HG02943 (cell line): ENCODE measurements around the gene CIRBP.
"Not testable (repeated sequence)": the region's sequence is repeated elsewhere in the genome, so short reads cannot be mapped to it uniquely, and the experiment has no call there.

Experiments
- ATAC-seq: cut with Tn5 transposase; IDR thresholded peaks from one replicate; pipeline ENCODE4 v1.9.1; 2021; ENCODE audit warnings: mild to moderate bottlenecking, low read depth, moderate library complexity; ENCODE audit not compliant: unreplicated experiment

CIRBP gene

GRCh38 chr19:1241417-1242095, 27.6 kb upstream of the CIRBP start, which contains the start of gene ATP5F1D:
Gene ATP5F1D, plus strand, starts transcription at chr19:1241751. Its CDS starts 100 bp downstream, at chr19:1241851.
- ATAC-seq, result no peak

GRCh38 chr19:1243768-1244692, 25.1 kb upstream of the CIRBP start:
- no peak for ATAC-seq

- no peak for ATAC-seq
Observed at GRCh38 chr19:1244693-1245451, 24.3 kb upstream of the CIRBP start.

GRCh38 chr19:1245494-1246264, 23.5 kb upstream of the CIRBP start:
- no peak for ATAC-seq

GRCh38 chr19:1246265-1247087, 22.7 kb upstream of the CIRBP start:
- ATAC-seq, result not testable (repeated sequence)

DNA sequence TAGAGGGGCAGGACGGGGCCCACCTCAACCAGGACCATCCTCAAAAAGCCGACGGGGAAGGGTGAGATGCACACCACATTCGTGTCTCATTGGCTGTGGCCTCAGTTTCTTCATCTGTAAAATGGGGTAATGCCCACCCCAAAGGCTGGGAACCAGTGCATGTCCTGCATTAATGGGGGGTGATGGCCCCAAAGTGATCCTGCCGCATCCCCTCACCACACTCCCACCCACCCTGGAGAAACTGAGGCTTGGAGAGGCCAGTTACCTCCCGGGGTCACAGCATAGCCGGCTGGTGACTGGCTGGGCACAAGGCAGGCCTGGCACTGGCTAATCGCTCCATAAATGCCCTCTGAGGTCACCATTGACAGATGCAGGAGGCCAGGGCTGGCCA, 21.4 kb upstream of the CIRBP start:
- ATAC-seq, result no peak

- peak; percentile 14 for ATAC-seq
Observed at GRCh38 chr19:1248139-1248785, 20.9 kb upstream of the CIRBP start, which contains the start of gene MIDN. Gene MIDN, plus strand, starts transcription at chr19:1248583. Its CDS starts 1,714 bp downstream, at chr19:1250297.

DNA sequence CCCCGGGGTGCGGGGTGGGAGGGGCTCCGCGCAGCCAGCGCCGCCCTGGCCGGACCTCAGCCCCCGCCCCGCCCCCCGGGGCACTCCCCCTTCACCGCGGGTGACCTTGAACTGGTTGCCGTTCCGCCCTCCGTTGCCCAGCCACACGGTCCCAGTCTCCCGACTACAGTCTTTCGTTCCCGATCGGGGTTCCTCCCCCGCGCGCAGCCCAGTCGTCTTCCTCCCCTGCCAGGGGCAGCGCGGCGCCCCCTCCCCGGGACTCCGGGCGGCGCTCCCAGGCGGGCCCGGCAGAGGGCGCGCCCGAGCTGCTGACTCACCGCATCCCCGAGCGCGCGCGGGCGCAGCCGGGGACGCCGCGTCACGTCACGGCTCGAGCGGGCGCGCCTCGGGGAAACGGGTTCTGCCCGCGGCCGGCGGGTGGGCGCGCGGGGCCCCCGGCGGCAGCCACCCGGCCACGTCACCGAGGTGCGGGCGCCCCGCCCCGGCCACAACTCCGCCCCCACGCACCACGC, 20.3 kb upstream of the CIRBP start:
- peak; percentile 22 for ATAC-seq

GRCh38 chr19:1249298-1249989, 19.7 kb upstream of the CIRBP start:
- peak; percentile 35 for ATAC-seq

- no peak for ATAC-seq
Observed at GRCh38 chr19:1249990-1250436, 19.1 kb upstream of the CIRBP start.

GRCh38 chr19:1250437-1251260, 18.5 kb upstream of the CIRBP start:
- no peak for ATAC-seq

GRCh38 chr19:1251330-1252220, 17.6 kb upstream of the CIRBP start:
- ATAC-seq, result no peak

- no peak for ATAC-seq
Observed at GRCh38 chr19:1252221-1252820, 16.8 kb upstream of the CIRBP start.

GRCh38 chr19:1252821-1253513, 16.2 kb upstream of the CIRBP start:
- no peak for ATAC-seq

DNA sequence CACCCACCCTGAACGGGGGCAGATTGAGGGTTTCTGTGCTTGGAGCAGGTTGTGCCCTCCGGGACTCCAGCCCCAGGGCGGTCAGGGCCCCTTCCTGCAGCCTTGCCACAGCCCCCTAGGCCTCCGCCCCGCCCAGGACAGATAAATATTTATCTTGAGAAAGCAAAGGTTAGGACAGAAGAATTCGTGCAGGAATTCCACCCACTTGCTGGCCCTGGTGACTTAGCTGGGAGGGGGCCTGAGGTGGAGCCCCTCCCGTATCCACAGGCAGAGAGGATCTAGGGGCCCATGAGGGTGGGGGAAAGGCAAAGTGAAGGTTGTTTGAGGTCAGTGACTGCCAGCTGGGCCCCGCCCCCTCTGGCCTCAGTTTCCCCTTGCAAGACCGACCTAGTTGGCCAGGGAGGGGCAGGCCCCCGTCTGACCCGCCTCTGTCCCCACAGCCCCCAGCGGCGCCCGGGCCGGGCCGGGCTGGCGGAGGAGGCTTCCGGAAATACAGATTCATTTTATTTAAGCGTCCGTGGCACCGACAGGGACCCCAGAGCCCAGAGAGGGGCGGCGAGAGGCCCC, 15.5 kb upstream of the CIRBP start:
- ATAC-seq, result no peak
